Upper lobe of left lung (tissue), 6 donors: Measurements from ENCODE around the gene TADA3. TPM values are rescaled to one million over a fixed set of nuclear protein-coding genes. Genes with fewer than 3 reads are reported as not detected.
A peak's percentile ranks its signal among the peaks of the same experiment; 100 is the strongest.

ENCODE experiments used
- ATAC-seq, 2 donors: fragments of 200-7000 bp; cut with Tn5 transposase; one replicate each; pipeline ENCODE4 v1.9.1; 2022; ENCODE audit warnings: mild to moderate bottlenecking in 2 of 2, moderate library complexity in 2 of 2; ENCODE audit not compliant: low FRiP score in 2 of 2
- DNase-seq, 2 donors: peaks; one replicate each; pipeline ENCODE4 v3.0.0-alpha.2; 2019 to 2020
- H3K27ac ChIP-seq, 4 donors: fragments of 200-600 bp; sonication (generic); one replicate each; pipeline ENCODE4 v1.5.1; 2016 to 2019
- H3K27me3 ChIP-seq, 4 donors: fragments of 200-600 bp; sonication (generic); one replicate each; pipeline ENCODE4 v1.5.1; 2017 to 2019
- H3K36me3 ChIP-seq, 4 donors: fragments of 200-600 bp; sonication (generic); one replicate each; pipeline ENCODE4 v1.5.1; 2016 to 2019
- H3K4me1 ChIP-seq, 4 donors: fragments of 200-600 bp; sonication (generic); one replicate each; pipeline ENCODE4 v1.5.1; 2018 to 2019
- H3K4me3 ChIP-seq, 4 donors: fragments of 200-600 bp; sonication (generic); one replicate each; pipeline ENCODE4 v1.5.1; 2017 to 2019; ENCODE audit warnings: mild to moderate bottlenecking in 2 of 4, moderate library complexity in 1 of 4
- H3K9me3 ChIP-seq, 4 donors: fragments of 200-600 bp; sonication (generic); one replicate each; pipeline ENCODE4 v1.5.1; 2018 to 2019
- CTCF ChIP-seq, 6 experiments: fragments of 450-650 bp in 4 of 6; fragments of 200-600 bp in 2 of 6; sonication (generic) in 2 of 6; IDR thresholded peaks; one replicate each; pipeline ENCODE4 v1.5.1; 2016 to 2019; ENCODE audit warnings: antibody characterized with exemption in 6 of 6
- EP300 ChIP-seq, 4 donors: sonication (generic); formaldehyde crosslinking; IDR thresholded peaks; one replicate each; pipeline ENCODE4 v1.5.1; 2017; ENCODE audit warnings: antibody characterized with exemption in 4 of 4, control low read depth in 2 of 4
- POLR2A ChIP-seq, 4 donors: fragments of 450-650 bp; IDR thresholded peaks; one replicate each; pipeline ENCODE4 v1.5.1; 2016 to 2017; ENCODE audit warnings: antibody characterized with exemption in 4 of 4, mild to moderate bottlenecking in 2 of 4
- POLR2AphosphoS5 ChIP-seq, 2 donors: sonication (generic); formaldehyde crosslinking; IDR thresholded peaks; one replicate each; pipeline ENCODE4 v1.5.1; 2017; ENCODE audit warnings: antibody characterized with exemption in 2 of 2
- WGBS, 2 donors: methylation state at CpG; one replicate each; pipeline ENCODE4 v1.1.5; 2017 to 2018; 5-methylcytosine and 5-hydroxymethylcytosine counted together
- total RNA-seq, 6 donors: library from RNA; depleted of rRNA in 4 of 6; stranded (reverse); fragments of >200 nt in 4 of 6; gene quantifications; one replicate each; pipeline versions ENCODE4 v1.1.0 to v1.2.1, GENCODE V29; 2016 to 2021
- donor health status: DM: no; HTN: no; CAD: no; lungs with moderate emphysema.
- donor health status: DM: no; HTN: yes; CAD: no; lungs with severe emphysema.

The TADA3 gene
- total RNA-seq, 6 donors from 2014 or later: 48.2 to 68.0 (median 60.7) TPM

GRCh38 chr3:9760779-9761505 lies 31.3 kb downstream of the TADA3 start:
- H3K27me3 ChIP-seq: no peaks in the 10 kb centered on the region
- no peak overlapping the region for H3K27ac ChIP-seq
- H3K36me3 ChIP-seq: peaks cover 0 to 76% (median 57%) of the 10 kb centered on the region in 4 donors
- H3K4me1 ChIP-seq: no peaks in the 10 kb centered on the region
- H3K9me3 ChIP-seq: no peaks in the 10 kb centered on the region
- DNase-seq (no peak), ATAC-seq (no peak)
- 98% methylated on average over 10 of the region's 10 CpGs for whole genome bisulfite sequencing, 2 donors
- no peak for TF ChIP-seq CTCF (IDR thresholded peaks at IDR 0.05)
- no peak for TF ChIP-seq POLR2AphosphoS5 (IDR thresholded peaks at IDR 0.05)
- TF ChIP-seq EP300 (IDR thresholded peaks at IDR 0.05): no peak
- no peak for TF ChIP-seq POLR2A (IDR thresholded peaks at IDR 0.05)
- H3K4me3 ChIP-seq: no peak overlapping the region

- DNase-seq (peak in 1 of 2 donors; percentile 55), ATAC-seq (no peak)
- Histone ChIP-seq H3K9me3 (no peaks in the 10 kb centered on the region), H3K4me1 (peaks cover 10 to 18% (median 14%) of the 10 kb centered on the region in 4 donors), H3K4me3 (no peak overlapping the region), H3K27me3 (no peaks in the 10 kb centered on the region), H3K36me3 (peaks cover 0 to 87% (median 56%) of the 10 kb centered on the region in 4 donors), H3K27ac (no peak overlapping the region)
- 90 to 92% methylated on average over 13 of the region's 13 CpGs for WGBS, 2 donors
- TF ChIP-seq POLR2A (IDR thresholded peaks at IDR 0.05) (no peak), CTCF (IDR thresholded peaks at IDR 0.05) (no peak), EP300 (IDR thresholded peaks at IDR 0.05) (no peak), POLR2AphosphoS5 (IDR thresholded peaks at IDR 0.05) (no peak)
Observed at GRCh38 chr3:9757427-9757826, 34.8 kb downstream of the TADA3 start.

- TF ChIP-seq CTCF (IDR thresholded peaks at IDR 0.05) (no peak), EP300 (IDR thresholded peaks at IDR 0.05) (no peak), POLR2A (IDR thresholded peaks at IDR 0.05) (no peak), POLR2AphosphoS5 (IDR thresholded peaks at IDR 0.05) (no peak)
- no peaks in the 10 kb centered on the region for H3K27me3 ChIP-seq
- H3K4me3 ChIP-seq: no peak overlapping the region
- H3K36me3 ChIP-seq: peaks cover 0 to 73% (median 47%) of the 10 kb centered on the region in 4 donors
- ATAC-seq (no peak), DNase-seq (no peak)
- H3K4me1 ChIP-seq: peaks cover 24 to 39% (median 31%) of the 10 kb centered on the region in 4 donors
- 52 to 63% methylated on average over 8 of the region's 8 CpGs for WGBS, 2 donors
- peak overlapping the region; percentile 29 to 81 (median 56) for H3K27ac ChIP-seq
- H3K9me3 ChIP-seq: no peaks in the 10 kb centered on the region
Observed at GRCh38 chr3:9754678-9755077, 37.6 kb downstream of the TADA3 start.

GRCh38 chr3:9750556-9751411 lies 41.5 kb downstream of the TADA3 start:
- no peak for TF ChIP-seq EP300 (IDR thresholded peaks at IDR 0.05)
- TF ChIP-seq POLR2AphosphoS5 (IDR thresholded peaks at IDR 0.05): no peak
- no peak for TF ChIP-seq CTCF (IDR thresholded peaks at IDR 0.05)
- no peak for TF ChIP-seq POLR2A (IDR thresholded peaks at IDR 0.05)
- H3K36me3 ChIP-seq: peaks cover 16 to 61% (median 33%) of the 10 kb centered on the region in 4 donors
- DNase-seq (peak in 1 of 2 donors; percentile 38), ATAC-seq (no peak)
- no peaks in the 10 kb centered on the region for H3K9me3 ChIP-seq
- peak overlapping the region; percentile 26 to 72 (median 64) for H3K4me3 ChIP-seq
- WGBS, 2 donors: 37 to 50% methylated on average over 16 to 17 of the region's 17 CpGs
- peaks cover 29 to 52% (median 37%) of the 10 kb centered on the region in 4 donors for H3K4me1 ChIP-seq
- H3K27ac ChIP-seq: peak overlapping the region; percentile 83 to 95 (median 94)
- no peaks in the 10 kb centered on the region for H3K27me3 ChIP-seq
